PFSK-1 (cell line): ENCODE measurements around the gene TCF12. TPM values are rescaled to one million over a fixed set of nuclear protein-coding genes. Genes with fewer than 3 reads are reported as not detected.

Source experiments
- FOXP2 ChIP-seq: optimal IDR thresholded peaks from 2 replicates; pipeline ENCODE3; 2011; ENCODE audit warnings: borderline replicate concordance, control low read depth, inconsistent platforms; ENCODE audit not compliant: insufficient read depth; ENCODE audit errors: extremely low read length, extremely low read depth
- POLR2AphosphoS5 ChIP-seq: IDR thresholded peaks from 2 replicates; pipeline ENCODE4 v1.6.1; 2012; ENCODE audit warnings: low read depth, mild to moderate bottlenecking, control low read depth, low read length, moderate library complexity
- SIN3A ChIP-seq: IDR thresholded peaks from 2 replicates; pipeline ENCODE4 v1.6.1; 2012; ENCODE audit warnings: mild to moderate bottlenecking, low read length, moderate library complexity, borderline replicate concordance; ENCODE audit not compliant: insufficient read depth
- TAF1 ChIP-seq: IDR thresholded peaks from 2 replicates; pipeline ENCODE4 v1.6.1; 2012; ENCODE audit warnings: low read length, control low read depth, borderline replicate concordance; ENCODE audit not compliant: insufficient read depth
- polyA plus RNA-seq: library from polyadenylated mRNA; unstranded; fragments of >200 nt; gene quantifications from one replicate; pipeline ENCODE4 v1.2.1, GENCODE V29; 2012; ENCODE audit warnings: low read depth, missing spikeins; ENCODE audit not compliant: insufficient read length
- TF ChIP-seq, protein P1 (sequence below), 2 experiments: IDR thresholded peaks; 2 replicates each; pipeline versions ENCODE4 v1.6.1 to v1.8.0; 2011 to 2012; ENCODE audit warnings: low read depth in 2 of 2, low read length in 2 of 2, control low read depth in 1 of 2, inconsistent platforms in 1 of 2, mild to moderate bottlenecking in 1 of 2, moderate library complexity in 1 of 2; ENCODE audit not compliant: insufficient read depth in 1 of 2

The TCF12 gene
- 67.6 TPM for polyA plus RNA-seq

DNA sequence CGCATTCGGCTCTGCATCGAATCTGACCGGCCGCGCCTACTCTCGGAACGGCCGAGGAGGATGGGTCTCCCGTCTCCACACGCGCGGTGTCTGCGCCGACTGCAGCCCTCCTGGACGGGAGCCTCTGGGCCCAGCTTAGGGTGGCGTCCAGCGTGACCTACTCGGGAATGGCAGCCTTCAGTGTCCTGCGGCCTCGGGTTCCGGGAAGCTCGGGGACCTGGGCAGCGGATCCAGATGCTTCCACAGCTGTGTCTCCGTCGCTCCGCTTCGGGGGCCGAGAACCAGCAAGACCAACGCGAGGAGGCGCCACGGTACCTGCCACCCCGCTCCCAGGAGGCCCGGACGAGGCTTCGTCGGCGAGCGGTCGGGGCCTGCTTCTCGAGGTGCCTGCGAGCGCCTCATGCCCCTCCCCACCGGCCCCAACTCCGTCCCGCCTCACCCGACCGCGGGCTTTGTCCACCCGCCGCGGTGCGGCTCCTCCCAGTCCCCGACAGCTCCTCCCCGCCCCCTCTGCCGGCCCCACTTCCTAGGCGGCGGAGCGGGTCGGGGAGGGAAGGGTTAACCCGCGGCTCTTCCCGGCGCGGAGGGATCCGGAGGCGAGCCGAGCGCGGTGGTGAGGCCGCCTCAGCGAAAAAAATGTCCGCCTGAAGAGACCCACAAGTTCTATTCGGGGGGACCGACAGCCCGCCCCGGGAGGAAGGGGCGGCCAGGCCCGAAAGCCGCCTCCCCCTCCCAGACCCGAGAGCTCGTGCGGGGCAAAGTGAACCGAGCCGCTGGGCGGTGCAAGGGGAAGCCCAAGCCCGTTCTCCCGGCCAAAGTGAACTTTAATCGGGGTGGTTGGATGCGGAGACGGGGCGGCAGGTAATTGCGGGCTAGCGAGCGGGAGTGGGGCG is at the start of gene TCF12:
TSS of gene TCF12 (plus strand) at position 599 of the 893 bp plus-strand sequence. CDS start 1,270 bp downstream, outside the sequence.
- peak; percentile 64 for TF ChIP-seq FOXP2
- TF ChIP-seq, protein P1, sequence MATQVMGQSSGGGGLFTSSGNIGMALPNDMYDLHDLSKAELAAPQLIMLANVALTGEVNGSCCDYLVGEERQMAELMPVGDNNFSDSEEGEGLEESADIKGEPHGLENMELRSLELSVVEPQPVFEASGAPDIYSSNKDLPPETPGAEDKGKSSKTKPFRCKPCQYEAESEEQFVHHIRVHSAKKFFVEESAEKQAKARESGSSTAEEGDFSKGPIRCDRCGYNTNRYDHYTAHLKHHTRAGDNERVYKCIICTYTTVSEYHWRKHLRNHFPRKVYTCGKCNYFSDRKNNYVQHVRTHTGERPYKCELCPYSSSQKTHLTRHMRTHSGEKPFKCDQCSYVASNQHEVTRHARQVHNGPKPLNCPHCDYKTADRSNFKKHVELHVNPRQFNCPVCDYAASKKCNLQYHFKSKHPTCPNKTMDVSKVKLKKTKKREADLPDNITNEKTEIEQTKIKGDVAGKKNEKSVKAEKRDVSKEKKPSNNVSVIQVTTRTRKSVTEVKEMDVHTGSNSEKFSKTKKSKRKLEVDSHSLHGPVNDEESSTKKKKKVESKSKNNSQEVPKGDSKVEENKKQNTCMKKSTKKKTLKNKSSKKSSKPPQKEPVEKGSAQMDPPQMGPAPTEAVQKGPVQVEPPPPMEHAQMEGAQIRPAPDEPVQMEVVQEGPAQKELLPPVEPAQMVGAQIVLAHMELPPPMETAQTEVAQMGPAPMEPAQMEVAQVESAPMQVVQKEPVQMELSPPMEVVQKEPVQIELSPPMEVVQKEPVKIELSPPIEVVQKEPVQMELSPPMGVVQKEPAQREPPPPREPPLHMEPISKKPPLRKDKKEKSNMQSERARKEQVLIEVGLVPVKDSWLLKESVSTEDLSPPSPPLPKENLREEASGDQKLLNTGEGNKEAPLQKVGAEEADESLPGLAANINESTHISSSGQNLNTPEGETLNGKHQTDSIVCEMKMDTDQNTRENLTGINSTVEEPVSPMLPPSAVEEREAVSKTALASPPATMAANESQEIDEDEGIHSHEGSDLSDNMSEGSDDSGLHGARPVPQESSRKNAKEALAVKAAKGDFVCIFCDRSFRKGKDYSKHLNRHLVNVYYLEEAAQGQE (IDR thresholded peaks at IDR 0.05; ENCODE audit: insufficient read depth in 1 of 2, low read depth in 2 of 2, low read length in 2 of 2): peak in 1 of 2 experiments; percentile 74; a peak in 2 of 4 replicates
- peak; percentile 92 for TF ChIP-seq TAF1
- peak; percentile 69; the same call in 1 of the 2 replicates for TF ChIP-seq POLR2AphosphoS5
- TF ChIP-seq SIN3A: 0 out of 2 replicates have a peak, but pooled peaks have one; percentile 73

DNA sequence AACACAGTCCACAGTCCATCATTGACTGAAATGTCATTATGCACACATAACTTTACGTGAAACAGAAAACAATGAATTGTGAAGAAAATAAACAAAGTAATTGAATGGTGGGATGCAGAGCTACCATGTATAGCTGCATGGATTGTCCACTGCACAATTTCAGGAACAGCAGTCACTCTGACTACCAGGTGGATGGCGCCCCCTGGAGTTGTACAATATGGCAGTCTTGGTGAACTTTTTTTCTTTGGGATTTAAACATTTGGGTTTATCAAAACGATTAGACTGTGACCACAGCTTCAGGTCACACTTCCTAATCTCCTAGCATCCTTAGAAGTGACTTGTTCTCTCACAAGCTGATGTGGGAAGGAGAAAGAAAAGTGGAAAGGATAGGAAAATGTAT is 48.9 kb upstream of the TCF12 start:
- TF ChIP-seq FOXP2 (no peak), POLR2AphosphoS5 (no peak), TAF1 (no peak), SIN3A (no peak)
- TF ChIP-seq, protein P1 (IDR thresholded peaks at IDR 0.05; ENCODE audit: insufficient read depth in 1 of 2, low read depth in 2 of 2, low read length in 2 of 2): no peak

DNA sequence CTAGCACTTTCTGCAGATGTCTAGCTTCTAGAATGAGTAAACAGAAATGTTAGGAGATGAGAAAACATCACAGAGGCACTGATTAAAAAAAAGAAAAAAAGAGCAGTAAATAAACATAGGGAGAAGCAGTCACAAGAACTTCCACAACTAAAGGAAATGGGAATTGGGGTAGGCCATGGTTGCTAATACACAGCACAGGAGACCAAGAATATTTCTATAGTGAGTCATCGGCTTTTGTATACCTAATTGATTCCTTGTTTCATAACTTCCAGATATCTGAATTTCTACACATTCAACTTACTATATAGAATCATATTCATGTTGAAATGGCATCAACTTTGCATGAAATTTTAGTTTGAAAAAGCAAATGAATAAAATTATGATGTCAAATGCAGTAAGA is 47.3 kb upstream of the TCF12 start:
- TF ChIP-seq SIN3A (no peak), TAF1 (no peak)
- TF ChIP-seq, protein P1 (IDR thresholded peaks at IDR 0.05; ENCODE audit: insufficient read depth in 1 of 2, low read depth in 2 of 2, low read length in 2 of 2): no peak

DNA sequence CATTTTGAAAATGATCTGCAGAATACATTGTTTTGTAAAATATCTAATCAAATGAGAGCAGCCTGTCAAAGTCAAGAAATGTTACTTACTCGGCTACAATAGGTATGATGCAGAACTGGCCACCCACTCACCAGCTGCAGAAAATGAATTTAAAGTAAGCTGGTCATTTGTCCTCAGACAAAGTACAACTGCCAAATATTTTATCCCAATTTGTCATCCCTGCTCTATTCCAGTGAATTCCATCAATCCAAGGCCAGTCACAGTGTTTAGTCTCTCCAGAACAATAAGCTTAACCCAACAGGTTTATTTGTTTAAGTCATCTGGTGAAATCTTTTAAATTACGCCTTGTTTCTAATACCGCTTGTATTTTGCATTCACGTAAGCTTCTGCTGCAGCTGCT is 46.6 kb upstream of the TCF12 start:
- no peak for TF ChIP-seq TAF1
- no peak for TF ChIP-seq FOXP2
- TF ChIP-seq SIN3A: no peak
- TF ChIP-seq POLR2AphosphoS5: no peak
- TF ChIP-seq, protein P1 (IDR thresholded peaks at IDR 0.05; ENCODE audit: insufficient read depth in 1 of 2, low read depth in 2 of 2, low read length in 2 of 2): no peak
